Naive B cell (primary cell): Measurements from ENCODE around the gene TRPV3. TPM values are rescaled to one million over a fixed set of nuclear protein-coding genes. Genes with fewer than 3 reads are reported as not detected.
"Not testable (repeated sequence)": the region's sequence is repeated elsewhere in the genome, so short reads cannot be mapped to it uniquely, and the experiment has no call there.

ENCODE experiments used
- ATAC-seq, 2 donors: fragments of 150-1000 bp; cut with Tn5 transposase; 2 replicates each; pipeline ENCODE4 v1.10.0; 2021; ENCODE audit warnings: low read depth in 2 of 2, mild to moderate bottlenecking in 2 of 2, moderate library complexity in 2 of 2
- DNase-seq: peaks from one replicate; pipeline ENCODE4 v3.0.0; 2022
- H3K27ac Mint-ChIP-seq, 6 donors: one replicate each; pipeline ENCODE4 v1.8.0; 2020 to 2022; ENCODE audit warnings: mild to moderate bottlenecking in 6 of 6, mixed read lengths in 6 of 6, moderate library complexity in 5 of 6, inconsistent platforms in 2 of 6
- H3K27me3 Mint-ChIP-seq, 3 donors: one replicate each; pipeline ENCODE4 v1.8.0; 2021 to 2022; ENCODE audit warnings: mixed read lengths in 3 of 3, mild to moderate bottlenecking in 1 of 3
- H3K36me3 Mint-ChIP-seq, 2 donors: one replicate each; pipeline ENCODE4 v1.8.0; 2020 to 2022; ENCODE audit warnings: mixed read lengths in 2 of 2, inconsistent platforms in 1 of 2, mild to moderate bottlenecking in 1 of 2
- H3K4me1 Mint-ChIP-seq, 3 donors: one replicate each; pipeline ENCODE4 v1.8.0; 2020 to 2022; ENCODE audit warnings: mixed read lengths in 3 of 3, inconsistent platforms in 1 of 3, mild to moderate bottlenecking in 1 of 3, moderate library complexity in 1 of 3
- H3K4me3 Mint-ChIP-seq, 8 donors: one replicate each; pipeline ENCODE4 v1.8.0; 2020 to 2022; ENCODE audit warnings: mild to moderate bottlenecking in 8 of 8, mixed read lengths in 8 of 8, moderate library complexity in 8 of 8, inconsistent platforms in 2 of 8
- H3K9me3 Mint-ChIP-seq, 7 donors: one replicate each; pipeline ENCODE4 v1.8.0; 2020 to 2022; ENCODE audit warnings: mixed read lengths in 7 of 7, mild to moderate bottlenecking in 5 of 7, inconsistent platforms in 2 of 7, moderate library complexity in 1 of 7
- polyA plus RNA-seq, 6 donors: library from polyadenylated mRNA; unstranded; fragments of 300-500 nt; fragmentation: Illumina TruSeq; gene quantifications; one replicate each; pipeline ENCODE4 v1.2.3, GENCODE V29; 2021; ENCODE audit warnings: low read depth in 6 of 6

The TRPV3 gene
- polyA plus RNA-seq, 6 donors from 2014 or later = 0.19 to 0.21 TPM; not detected in 4

- H3K4me1 Mint-ChIP-seq = peaks cover 5 to 15% (median 13%) of the 10 kb centered on the region in 3 donors
- DNase-seq (no peak), ATAC-seq (no peak)
- peaks cover 4 to 35% (median 10%) of the 10 kb centered on the region in 3 donors for H3K27me3 Mint-ChIP-seq
- H3K27ac Mint-ChIP-seq = no peak overlapping the region
- peak overlapping the region in 1 of 8 donors; percentile 48 for H3K4me3 Mint-ChIP-seq
- H3K9me3 Mint-ChIP-seq = no peaks in the 10 kb centered on the region
- H3K36me3 Mint-ChIP-seq = no peaks in the 10 kb centered on the region
These were observed 24.8 kb downstream of the TRPV3 start for GRCh38 chr17:3532859-3533142.

GRCh38 chr17:3532106-3532858, 25.3 kb downstream of the TRPV3 start:
- H3K4me1 Mint-ChIP-seq = peaks cover 5 to 15% (median 13%) of the 10 kb centered on the region in 3 donors
- no peak overlapping the region for H3K27ac Mint-ChIP-seq
- H3K27me3 Mint-ChIP-seq = peaks cover 8 to 40% (median 15%) of the 10 kb centered on the region in 3 donors
- peaks cover 0 to 5% of the 10 kb centered on the region in 2 donors for H3K36me3 Mint-ChIP-seq
- ATAC-seq = no peak
- H3K9me3 Mint-ChIP-seq = peaks cover 0 to 3% (median 0%) of the 10 kb centered on the region in 7 donors
- H3K4me3 Mint-ChIP-seq = no peak overlapping the region
- no peak for DNase-seq

- Mint-ChIP-seq H3K36me3 (peaks cover 0 to 8% of the 10 kb centered on the region in 2 donors), H3K4me1 (peaks cover 5 to 15% (median 13%) of the 10 kb centered on the region in 3 donors), H3K4me3 (no peak overlapping the region), H3K27me3 (peaks cover 11 to 45% (median 18%) of the 10 kb centered on the region in 3 donors), H3K27ac (no peak overlapping the region), H3K9me3 (peaks cover 0 to 4% (median 0%) of the 10 kb centered on the region in 7 donors)
- no peak for ATAC-seq
- DNase-seq = no peak
These were observed 26.1 kb downstream of the TRPV3 start for GRCh38 chr17:3531266-3532101.

GRCh38 chr17:3529817-3530741, 27.5 kb downstream of the TRPV3 start:
- DNase-seq (no peak), ATAC-seq (no peak)
- peaks cover 0 to 8% of the 10 kb centered on the region in 2 donors for H3K36me3 Mint-ChIP-seq
- peaks cover 11 to 35% (median 18%) of the 10 kb centered on the region in 3 donors for H3K27me3 Mint-ChIP-seq
- H3K9me3 Mint-ChIP-seq = peaks cover 0 to 4% (median 0%) of the 10 kb centered on the region in 7 donors
- H3K4me1 Mint-ChIP-seq = peaks cover 5 to 12% (median 5%) of the 10 kb centered on the region in 3 donors
- H3K4me3 Mint-ChIP-seq = no peak overlapping the region
- no peak overlapping the region for H3K27ac Mint-ChIP-seq

- ATAC-seq = no peak
- Mint-ChIP-seq H3K9me3 (peaks cover 0 to 4% (median 0%) of the 10 kb centered on the region in 7 donors), H3K36me3 (peaks cover 0 to 8% of the 10 kb centered on the region in 2 donors), H3K27me3 (peaks cover 11 to 32% (median 18%) of the 10 kb centered on the region in 3 donors), H3K4me1 (peaks cover 0 to 6% (median 5%) of the 10 kb centered on the region in 3 donors), H3K27ac (no peak overlapping the region), H3K4me3 (peak overlapping the region in 1 of 8 donors; percentile 74)
- DNase-seq = no peak
These were observed 28.6 kb downstream of the TRPV3 start for GRCh38 chr17:3528880-3529511.

- H3K4me3 Mint-ChIP-seq = no peak overlapping the region
- peaks cover 11 to 35% (median 17%) of the 10 kb centered on the region in 3 donors for H3K27me3 Mint-ChIP-seq
- DNase-seq (no peak), ATAC-seq (no peak)
- peaks cover 0 to 4% (median 0%) of the 10 kb centered on the region in 7 donors for H3K9me3 Mint-ChIP-seq
- no peak overlapping the region for H3K27ac Mint-ChIP-seq
- peaks cover 0 to 5% (median 2%) of the 10 kb centered on the region in 3 donors for H3K4me1 Mint-ChIP-seq
- H3K36me3 Mint-ChIP-seq = peaks cover 0 to 8% of the 10 kb centered on the region in 2 donors
These were observed 29.2 kb downstream of the TRPV3 start for GRCh38 chr17:3528403-3528851.

GRCh38 chr17:3527896-3528295, 29.7 kb downstream of the TRPV3 start:
- peaks cover 0 to 2% (median 0%) of the 10 kb centered on the region in 3 donors for H3K4me1 Mint-ChIP-seq
- H3K27ac Mint-ChIP-seq = no peak overlapping the region
- H3K27me3 Mint-ChIP-seq = peaks cover 6 to 35% (median 12%) of the 10 kb centered on the region in 3 donors
- no peak for DNase-seq
- H3K36me3 Mint-ChIP-seq = peaks cover 0 to 8% of the 10 kb centered on the region in 2 donors
- H3K4me3 Mint-ChIP-seq = no peak overlapping the region
- H3K9me3 Mint-ChIP-seq = peaks cover 0 to 4% (median 0%) of the 10 kb centered on the region in 7 donors
- ATAC-seq = no peak

GRCh38 chr17:3527468-3527867, 30.1 kb downstream of the TRPV3 start:
- Mint-ChIP-seq H3K27ac (peak overlapping the region in 3 of 6 donors; percentile 0 to 75 (median 7)), H3K9me3 (peaks cover 0 to 4% (median 0%) of the 10 kb centered on the region in 7 donors), H3K27me3 (peaks cover 6 to 32% (median 9%) of the 10 kb centered on the region in 3 donors), H3K4me3 (no peak overlapping the region), H3K36me3 (peaks cover 0 to 8% of the 10 kb centered on the region in 2 donors), H3K4me1 (peaks cover 0 to 2% (median 0%) of the 10 kb centered on the region in 3 donors)
- DNase-seq (no peak), ATAC-seq (no peak)

GRCh38 chr17:3526971-3527370, 30.6 kb downstream of the TRPV3 start:
- peaks cover 0 to 2% (median 0%) of the 10 kb centered on the region in 3 donors for H3K4me1 Mint-ChIP-seq
- ATAC-seq = no peak
- no peak overlapping the region for H3K27ac Mint-ChIP-seq
- peaks cover 0 to 4% (median 0%) of the 10 kb centered on the region in 7 donors for H3K9me3 Mint-ChIP-seq
- peaks cover 0 to 8% of the 10 kb centered on the region in 2 donors for H3K36me3 Mint-ChIP-seq
- peaks cover 6 to 30% (median 9%) of the 10 kb centered on the region in 3 donors for H3K27me3 Mint-ChIP-seq
- H3K4me3 Mint-ChIP-seq = no peak overlapping the region
- no peak for DNase-seq

- H3K27ac Mint-ChIP-seq = peak overlapping the region in 1 of 6 donors; percentile 58
- peaks cover 0 to 2% (median 0%) of the 10 kb centered on the region in 3 donors for H3K4me1 Mint-ChIP-seq
- DNase-seq (no peak), ATAC-seq (no peak)
- H3K27me3 Mint-ChIP-seq = peaks cover 6 to 30% (median 9%) of the 10 kb centered on the region in 3 donors
- H3K36me3 Mint-ChIP-seq = peaks cover 0 to 8% of the 10 kb centered on the region in 2 donors
- H3K4me3 Mint-ChIP-seq = no peak overlapping the region
- peaks cover 0 to 4% (median 0%) of the 10 kb centered on the region in 7 donors for H3K9me3 Mint-ChIP-seq
These were observed 31.1 kb downstream of the TRPV3 start for GRCh38 chr17:3526491-3526890.

GRCh38 chr17:3524024-3524423, 33.6 kb downstream of the TRPV3 start:
- peak overlapping the region in 1 of 8 donors; percentile 77 for H3K4me3 Mint-ChIP-seq
- ATAC-seq (no peak), DNase-seq (no peak)
- H3K4me1 Mint-ChIP-seq = no peaks in the 10 kb centered on the region
- H3K36me3 Mint-ChIP-seq = peaks cover 0 to 8% of the 10 kb centered on the region in 2 donors
- H3K27ac Mint-ChIP-seq = no peak overlapping the region
- peaks cover 0 to 4% (median 0%) of the 10 kb centered on the region in 7 donors for H3K9me3 Mint-ChIP-seq
- H3K27me3 Mint-ChIP-seq = peaks cover 6 to 26% (median 9%) of the 10 kb centered on the region in 3 donors

- not testable (repeated sequence) for H3K27ac Mint-ChIP-seq, ATAC-seq, H3K27me3 Mint-ChIP-seq, H3K36me3 Mint-ChIP-seq, H3K9me3 Mint-ChIP-seq, H3K4me3 Mint-ChIP-seq, DNase-seq, H3K4me1 Mint-ChIP-seq
These were observed 38.1 kb downstream of the TRPV3 start for GRCh38 chr17:3519472-3519871.
